K562 (cell line): ENCODE data around the gene EIF5. TPM values are rescaled to one million over a fixed set of nuclear protein-coding genes. Genes with fewer than 3 reads are reported as not detected.

Experiments used
- AFF4 ChIP-seq: sonication (generic); formaldehyde crosslinking; IDR thresholded peaks from 2 replicates; pipeline ENCODE4 v1.8.0; 2023; ENCODE audit warnings: mild to moderate bottlenecking, missing genetic modification reagents
- CHD1 ChIP-seq: fragments of 200-600 bp; sonication (generic); IDR thresholded peaks from one replicate; pipeline ENCODE4 v1.6.1; 2012; ENCODE audit warnings: mild to moderate bottlenecking, moderate library complexity, low read length, inconsistent platforms
- CREB3L1 ChIP-seq: fragments of 450-650 bp; IDR thresholded peaks from 2 replicates; pipeline ENCODE4 v1.6.1; 2014; ENCODE audit warnings: low read depth, mild to moderate bottlenecking, moderate library complexity, borderline replicate concordance
- CTCFL ChIP-seq: IDR thresholded peaks from 2 replicates; pipeline ENCODE4 v1.6.1; 2011; ENCODE audit warnings: borderline replicate concordance, low read depth, mild to moderate bottlenecking, moderate library complexity, low read length; ENCODE audit not compliant: insufficient read depth, poor library complexity, severe bottlenecking
- EGR1 ChIP-seq: fragments of 450-650 bp; conservative IDR thresholded peaks from 2 replicates; pipeline ENCODE4 v1.6.1; 2017; ENCODE audit warnings: mild to moderate bottlenecking
- FUS ChIP-seq: fragments of 200-400 bp; formaldehyde crosslinking; optimal IDR thresholded peaks from 2 replicates; pipeline ENCODE3; 2017; ENCODE audit warnings: low read depth, low read length
- HDAC8 ChIP-seq: fragments of 450-650 bp; IDR thresholded peaks from 2 replicates; pipeline ENCODE4 v1.6.1; 2016; ENCODE audit warnings: mild to moderate bottlenecking, missing genetic modification characterization, moderate library complexity, missing compliant biosample characterization
- HINFP ChIP-seq: fragments of 450-650 bp; conservative IDR thresholded peaks from 2 replicates; pipeline ENCODE4 v1.6.1; 2016; ENCODE audit warnings: missing genetic modification characterization, low read depth, mild to moderate bottlenecking, control low read depth, missing compliant biosample characterization
- MCM3 ChIP-seq: fragments of 450-650 bp; IDR thresholded peaks from 2 replicates; pipeline ENCODE4 v1.6.1; 2016
- PHF8 ChIP-seq: fragments of 200-600 bp; sonication (generic); IDR thresholded peaks from 2 replicates; pipeline ENCODE4 v1.6.1; 2012; ENCODE audit warnings: mixed run types, mild to moderate bottlenecking, inconsistent platforms, low read length, moderate library complexity, borderline replicate concordance
- PURB ChIP-seq: sonication (generic); formaldehyde crosslinking; IDR thresholded peaks from 2 replicates; pipeline ENCODE4 v1.9.0; 2021; ENCODE audit warnings: low read depth, mild to moderate bottlenecking, missing genetic modification reagents
- SUPT5H ChIP-seq: fragments of 450-650 bp; IDR thresholded peaks from 2 replicates; pipeline ENCODE4 v1.6.1; 2016
- TSC22D4 ChIP-seq: fragments of 450-650 bp; IDR thresholded peaks from 2 replicates; pipeline ENCODE4 v1.6.1; 2016; ENCODE audit warnings: missing genetic modification characterization, missing biosample characterization, control low read depth
- VEZF1 ChIP-seq: fragments of 200-800 bp; sonication (Bioruptor generic); IDR thresholded peaks from 2 replicates; pipeline ENCODE4 v1.6.1; 2017; ENCODE audit warnings: missing genetic modification characterization, missing compliant biosample characterization
- ZNF143 ChIP-seq: sonication (generic); formaldehyde crosslinking; IDR thresholded peaks from 2 replicates; pipeline ENCODE4 v1.9.0; 2022; ENCODE audit warnings: mild to moderate bottlenecking, missing genetic modification reagents
- ZNF699 ChIP-seq: fragments of 250-450 bp; sonication (Bioruptor Pico); IDR thresholded peaks from 2 replicates; pipeline ENCODE4 v1.8.0; 2021; ENCODE audit warnings: mild to moderate bottlenecking, moderate library complexity; ENCODE audit not compliant: insufficient replicate concordance
- polyA plus RNA-seq, 8 experiments: library from polyadenylated mRNA; depleted of rRNA in 4 of 8; stranded (reverse) in 5 of 8; unstranded in 3 of 8; fragments of >200 nt; fragmentation: Nextera tagmentation in 2 of 8; fragmentation: Illumina TruSeq in 1 of 8; extraction: Ambion mirVana in 2 of 8; extraction: Trizol in 1 of 8; gene quantifications; 2 replicates each; pipeline versions ENCODE4 v1.2.1 to v1.2.3, GENCODE V29; 2011 to 2014; ENCODE audit warnings: inconsistent platforms in 1 of 8, missing spikeins in 1 of 8
- total RNA-seq, 7 experiments: library from RNA; depleted of rRNA in 6 of 7; stranded (reverse); fragments of >200 nt in 6 of 7; fragmentation: Illumina TruSeq in 2 of 7; extraction: Trizol in 2 of 7; gene quantifications; 2 replicates each; pipeline versions ENCODE4 v1.2.1 to v1.2.3, GENCODE V29; 2011 to 2021; ENCODE audit warnings: low replicate concordance in 1 of 7

Gene EIF5
- total and polyA plus RNA-seq, 9 of the 15 experiments (the other 6 are each of a cell fraction or from before 2014, with no cell fraction given), result 92.7 to 442 (median 190) TPM

GRCh38 chr14:103333754-103334643 is at the start of gene EIF5 (continued):
- TF ChIP-seq CHD1, result peak; percentile 90
- TF ChIP-seq SUPT5H, result peak; percentile 94
- TF ChIP-seq PHF8, result peak; percentile 80
- TF ChIP-seq EGR1, result peak; percentile 36; the same call in 1 of the 2 replicates
- TF ChIP-seq ZNF143 (CRISPR knock-in tag), result peak; percentile 86
- TF ChIP-seq VEZF1, result peak; percentile 94
- no peak; the same call in 1 of the 2 replicates for TF ChIP-seq HDAC8 (tag)
- TF ChIP-seq CREB3L1, result peak; percentile 91
- TF ChIP-seq MCM3, result no peak
- peak; percentile 89 for TF ChIP-seq FUS
- TF ChIP-seq TSC22D4 (tag), result no peak
- peak; percentile 67 for TF ChIP-seq CTCFL
- TF ChIP-seq ZNF699 (CRISPR knock-in tag), result no peak
- peak; percentile 64; the same call in 1 of the 2 replicates for TF ChIP-seq AFF4 (CRISPR knock-in tag)
- no peak for TF ChIP-seq PURB (CRISPR knock-in tag)
- TF ChIP-seq HINFP (tag), result no peak
